ENCODE data around the gene RBP3. TPM values are rescaled to one million over a fixed set of nuclear protein-coding genes. Genes with fewer than 3 reads are reported as not detected.

The RBP3 gene
- not detected for total RNA-seq

- DNase-seq, result no peak
Measured at GRCh38 chr10:47348138-47348651, at the start of gene RBP3. Gene RBP3, plus strand, starts transcription at chr10:47348363. Its CDS starts 122 bp downstream, at chr10:47348485.

- no peak for DNase-seq
Measured at GRCh38 chr10:47298715-47299114, 49.4 kb upstream of the RBP3 start.

- no peak for DNase-seq
Measured at GRCh38 chr10:47299611-47300428, 48.3 kb upstream of the RBP3 start, which contains the start of gene GDF10. Gene GDF10, plus strand, starts transcription at chr10:47300197. Its CDS starts 455 bp downstream, at chr10:47300652.

- DNase-seq, result no peak
Measured at GRCh38 chr10:47300429-47300931, 47.7 kb upstream of the RBP3 start.

- no peak for DNase-seq
Measured at GRCh38 chr10:47301833-47302232, 46.3 kb upstream of the RBP3 start.

GRCh38 chr10:47303105-47303504 lies 45.1 kb upstream of the RBP3 start:
- DNase-seq, result no peak

- no peak for DNase-seq
Measured at GRCh38 chr10:47303866-47304265, 44.3 kb upstream of the RBP3 start.

- DNase-seq, result no peak
Measured at GRCh38 chr10:47305566-47305965, 42.6 kb upstream of the RBP3 start.

GRCh38 chr10:47306387-47307210 lies 41.6 kb upstream of the RBP3 start:
- no peak for DNase-seq

GRCh38 chr10:47307381-47307780 lies 40.8 kb upstream of the RBP3 start:
- DNase-seq, result no peak

- no peak for DNase-seq
Measured at GRCh38 chr10:47308775-47309174, 39.4 kb upstream of the RBP3 start.

- no peak for DNase-seq
Measured at GRCh38 chr10:47309408-47310089, 38.6 kb upstream of the RBP3 start.

- no peak for DNase-seq
Measured at GRCh38 chr10:47310090-47310505, 38.1 kb upstream of the RBP3 start.

- DNase-seq, result peak; percentile 17
Measured at GRCh38 chr10:47311193-47311931, 36.8 kb upstream of the RBP3 start.

- DNase-seq, result peak; percentile 70
Measured at GRCh38 chr10:47311932-47312662, 36.1 kb upstream of the RBP3 start.

GRCh38 chr10:47312663-47312995 lies 35.5 kb upstream of the RBP3 start:
- DNase-seq, result no peak

GRCh38 chr10:47314416-47314970 lies 33.7 kb upstream of the RBP3 start:
- DNase-seq, result no peak

GRCh38 chr10:47315421-47315820 lies 32.7 kb upstream of the RBP3 start:
- no peak for DNase-seq

- no peak for DNase-seq
Measured at GRCh38 chr10:47316131-47316530, 32.0 kb upstream of the RBP3 start.

GRCh38 chr10:47317251-47317650 lies 30.9 kb upstream of the RBP3 start:
- no peak for DNase-seq

GRCh38 chr10:47318706-47319105 lies 29.5 kb upstream of the RBP3 start:
- no peak for DNase-seq

Measured in effector CD4-positive, alpha-beta T cell (primary cell).